ENCODE results near the gene ZMIZ1. TPM values are rescaled to one million over a fixed set of nuclear protein-coding genes. Genes with fewer than 3 reads are reported as not detected.

Gene ZMIZ1
- total and polyA plus RNA-seq, 2 donors from 2014 or later = 14.2 to 97.6 TPM

GRCh38 chr10:79167537-79167936 lies 98.8 kb downstream of the ZMIZ1 start:
- peaks cover 0 to 46% (median 44%) of the 10 kb centered on the region in 3 donors for H3K4me1 ChIP-seq (ENCODE audit: control insufficient read depth in 2 of 3, insufficient read depth in 2 of 3, low read depth in 1 of 3, low read length in 3 of 3)
- peak overlapping the region in 1 of 2 donors; percentile 86 for H3K27ac ChIP-seq (ENCODE audit: low read depth in 2 of 2, low read length in 2 of 2)
- no peak for FAIRE-seq
- intact Hi-C loops (cut with DNase I) = no loop called here
- H3K9ac ChIP-seq (ENCODE audit: low read length in 3 of 3) = peak overlapping the region in 1 of 3 donors; percentile 9
- DNase-seq = no peak
- peaks cover 2 to 24% (median 9%) of the 10 kb centered on the region in 3 donors for H3K36me3 ChIP-seq (ENCODE audit: control insufficient read depth in 2 of 3, insufficient read depth in 3 of 3, low read length in 3 of 3)
- TF ChIP-seq, protein P1, sequence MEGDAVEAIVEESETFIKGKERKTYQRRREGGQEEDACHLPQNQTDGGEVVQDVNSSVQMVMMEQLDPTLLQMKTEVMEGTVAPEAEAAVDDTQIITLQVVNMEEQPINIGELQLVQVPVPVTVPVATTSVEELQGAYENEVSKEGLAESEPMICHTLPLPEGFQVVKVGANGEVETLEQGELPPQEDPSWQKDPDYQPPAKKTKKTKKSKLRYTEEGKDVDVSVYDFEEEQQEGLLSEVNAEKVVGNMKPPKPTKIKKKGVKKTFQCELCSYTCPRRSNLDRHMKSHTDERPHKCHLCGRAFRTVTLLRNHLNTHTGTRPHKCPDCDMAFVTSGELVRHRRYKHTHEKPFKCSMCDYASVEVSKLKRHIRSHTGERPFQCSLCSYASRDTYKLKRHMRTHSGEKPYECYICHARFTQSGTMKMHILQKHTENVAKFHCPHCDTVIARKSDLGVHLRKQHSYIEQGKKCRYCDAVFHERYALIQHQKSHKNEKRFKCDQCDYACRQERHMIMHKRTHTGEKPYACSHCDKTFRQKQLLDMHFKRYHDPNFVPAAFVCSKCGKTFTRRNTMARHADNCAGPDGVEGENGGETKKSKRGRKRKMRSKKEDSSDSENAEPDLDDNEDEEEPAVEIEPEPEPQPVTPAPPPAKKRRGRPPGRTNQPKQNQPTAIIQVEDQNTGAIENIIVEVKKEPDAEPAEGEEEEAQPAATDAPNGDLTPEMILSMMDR (IDR thresholded peaks at IDR 0.05; ENCODE audit: borderline replicate concordance, extremely low read depth, insufficient read depth) = no peak
- no peaks in the 10 kb centered on the region for H3K9me3 ChIP-seq (ENCODE audit: control insufficient read depth in 2 of 3, insufficient read depth in 1 of 3, low read length in 3 of 3)
- H3K27me3 ChIP-seq (ENCODE audit: control insufficient read depth, insufficient read depth, low read length) = no peaks in the 10 kb centered on the region
- no peak overlapping the region for H3K4me3 ChIP-seq (ENCODE audit: low read length in 3 of 3)

DNA sequence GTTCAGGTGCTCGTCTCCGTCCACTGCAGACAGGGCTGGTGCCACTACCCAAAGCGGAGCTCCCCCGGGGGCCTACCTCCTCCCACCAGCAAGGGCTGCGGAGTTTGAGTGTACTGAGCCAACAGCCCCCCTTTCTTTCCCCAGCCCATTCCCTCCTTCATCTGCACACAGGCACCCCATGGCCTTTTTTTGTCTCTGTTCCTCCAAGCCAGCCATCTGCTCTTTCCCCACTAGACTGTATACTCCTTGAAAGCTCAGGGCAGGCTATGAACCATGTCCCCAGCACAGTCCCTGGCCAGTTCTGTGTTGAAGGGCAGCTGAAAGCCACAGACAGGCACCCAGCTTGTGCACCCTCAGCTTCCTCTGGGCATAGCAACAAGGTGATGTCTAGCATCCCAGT lies 99.4 kb downstream of the ZMIZ1 start:
- H3K9ac ChIP-seq (ENCODE audit: low read length in 3 of 3) = no peak overlapping the region
- H3K27ac ChIP-seq (ENCODE audit: low read depth in 2 of 2, low read length in 2 of 2) = no peak overlapping the region
- H3K4me1 ChIP-seq (ENCODE audit: control insufficient read depth in 2 of 3, insufficient read depth in 2 of 3, low read depth in 1 of 3, low read length in 3 of 3) = peaks cover 0 to 43% (median 41%) of the 10 kb centered on the region in 3 donors
- intact Hi-C loops (cut with DNase I) = no loop called here
- FAIRE-seq (no peak), DNase-seq (no peak)
- H3K4me3 ChIP-seq (ENCODE audit: low read length in 3 of 3) = no peak overlapping the region
- TF ChIP-seq, protein P1 (IDR thresholded peaks at IDR 0.05; ENCODE audit: borderline replicate concordance, extremely low read depth, insufficient read depth) = no peak
- H3K27me3 ChIP-seq (ENCODE audit: control insufficient read depth, insufficient read depth, low read length) = no peaks in the 10 kb centered on the region
- H3K9me3 ChIP-seq (ENCODE audit: control insufficient read depth in 2 of 3, insufficient read depth in 1 of 3, low read length in 3 of 3) = no peaks in the 10 kb centered on the region
- H3K36me3 ChIP-seq (ENCODE audit: control insufficient read depth in 2 of 3, insufficient read depth in 3 of 3, low read length in 3 of 3) = peaks cover under 1 to 20% (median 9%) of the 10 kb centered on the region in 3 donors

GRCh38 chr10:79170226-79170752 lies 101.5 kb downstream of the ZMIZ1 start:
- H3K36me3 ChIP-seq (ENCODE audit: control insufficient read depth in 2 of 3, insufficient read depth in 3 of 3, low read length in 3 of 3) = peaks cover 0 to 23% (median 9%) of the 10 kb centered on the region in 3 donors
- H3K9ac ChIP-seq (ENCODE audit: low read length in 3 of 3) = peak overlapping the region in 2 of 3 donors; percentile 2 to 77
- H3K4me1 ChIP-seq (ENCODE audit: control insufficient read depth in 2 of 3, insufficient read depth in 2 of 3, low read depth in 1 of 3, low read length in 3 of 3) = peaks cover 0 to 40% (median 36%) of the 10 kb centered on the region in 3 donors
- DNase-seq (no peak), FAIRE-seq (no peak)
- peak overlapping the region; percentile 73 to 74 for H3K27ac ChIP-seq (ENCODE audit: low read depth in 2 of 2, low read length in 2 of 2)
- no peaks in the 10 kb centered on the region for H3K27me3 ChIP-seq (ENCODE audit: control insufficient read depth, insufficient read depth, low read length)
- H3K4me3 ChIP-seq (ENCODE audit: low read length in 3 of 3) = no peak overlapping the region
- TF ChIP-seq, protein P1 (IDR thresholded peaks at IDR 0.05; ENCODE audit: borderline replicate concordance, extremely low read depth, insufficient read depth) = no peak
- no peaks in the 10 kb centered on the region for H3K9me3 ChIP-seq (ENCODE audit: control insufficient read depth in 2 of 3, insufficient read depth in 1 of 3, low read length in 3 of 3)
- intact Hi-C loops (cut with DNase I) = no loop called here

All from kidney (tissue), 14 donors.